PFSK-1 (cell line): Measurements from ENCODE around the gene SLC9A9.

ENCODE experiments used
- FOXP2 ChIP-seq: optimal IDR thresholded peaks from 2 replicates; pipeline ENCODE3; 2011; ENCODE audit warnings: borderline replicate concordance, control low read depth, inconsistent platforms; ENCODE audit not compliant: insufficient read depth; ENCODE audit errors: extremely low read length, extremely low read depth
- POLR2AphosphoS5 ChIP-seq: IDR thresholded peaks from 2 replicates; pipeline ENCODE4 v1.6.1; 2012; ENCODE audit warnings: low read depth, mild to moderate bottlenecking, control low read depth, low read length, moderate library complexity
- SIN3A ChIP-seq: IDR thresholded peaks from 2 replicates; pipeline ENCODE4 v1.6.1; 2012; ENCODE audit warnings: mild to moderate bottlenecking, low read length, moderate library complexity, borderline replicate concordance; ENCODE audit not compliant: insufficient read depth
- TAF1 ChIP-seq: IDR thresholded peaks from 2 replicates; pipeline ENCODE4 v1.6.1; 2012; ENCODE audit warnings: low read length, control low read depth, borderline replicate concordance; ENCODE audit not compliant: insufficient read depth
- TF ChIP-seq, protein P1 (sequence below), 2 experiments: IDR thresholded peaks; 2 replicates each; pipeline versions ENCODE4 v1.6.1 to v1.8.0; 2011 to 2012; ENCODE audit warnings: low read depth in 2 of 2, low read length in 2 of 2, control low read depth in 1 of 2, inconsistent platforms in 1 of 2, mild to moderate bottlenecking in 1 of 2, moderate library complexity in 1 of 2; ENCODE audit not compliant: insufficient read depth in 1 of 2

SLC9A9 gene

DNA sequence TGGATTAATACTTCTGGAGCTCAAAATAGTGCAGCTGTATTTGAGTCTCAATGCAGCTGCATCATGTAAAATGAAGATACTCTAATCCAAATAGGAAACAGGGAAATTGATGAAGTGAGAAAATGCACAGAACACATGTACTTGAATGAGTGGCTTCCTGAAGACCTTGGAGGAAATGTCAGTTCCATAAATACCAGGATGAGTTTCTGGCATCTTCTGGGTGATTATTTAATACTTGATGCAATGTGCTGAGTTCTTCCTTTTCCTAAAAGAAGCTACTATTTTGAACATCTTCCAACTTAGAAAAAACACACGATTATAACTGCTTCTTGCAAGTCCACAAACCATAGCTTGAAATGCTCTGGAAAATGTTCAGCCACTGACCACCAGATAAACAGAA lies 162.8 kb downstream of the SLC9A9 start:
- TF ChIP-seq, protein P1, sequence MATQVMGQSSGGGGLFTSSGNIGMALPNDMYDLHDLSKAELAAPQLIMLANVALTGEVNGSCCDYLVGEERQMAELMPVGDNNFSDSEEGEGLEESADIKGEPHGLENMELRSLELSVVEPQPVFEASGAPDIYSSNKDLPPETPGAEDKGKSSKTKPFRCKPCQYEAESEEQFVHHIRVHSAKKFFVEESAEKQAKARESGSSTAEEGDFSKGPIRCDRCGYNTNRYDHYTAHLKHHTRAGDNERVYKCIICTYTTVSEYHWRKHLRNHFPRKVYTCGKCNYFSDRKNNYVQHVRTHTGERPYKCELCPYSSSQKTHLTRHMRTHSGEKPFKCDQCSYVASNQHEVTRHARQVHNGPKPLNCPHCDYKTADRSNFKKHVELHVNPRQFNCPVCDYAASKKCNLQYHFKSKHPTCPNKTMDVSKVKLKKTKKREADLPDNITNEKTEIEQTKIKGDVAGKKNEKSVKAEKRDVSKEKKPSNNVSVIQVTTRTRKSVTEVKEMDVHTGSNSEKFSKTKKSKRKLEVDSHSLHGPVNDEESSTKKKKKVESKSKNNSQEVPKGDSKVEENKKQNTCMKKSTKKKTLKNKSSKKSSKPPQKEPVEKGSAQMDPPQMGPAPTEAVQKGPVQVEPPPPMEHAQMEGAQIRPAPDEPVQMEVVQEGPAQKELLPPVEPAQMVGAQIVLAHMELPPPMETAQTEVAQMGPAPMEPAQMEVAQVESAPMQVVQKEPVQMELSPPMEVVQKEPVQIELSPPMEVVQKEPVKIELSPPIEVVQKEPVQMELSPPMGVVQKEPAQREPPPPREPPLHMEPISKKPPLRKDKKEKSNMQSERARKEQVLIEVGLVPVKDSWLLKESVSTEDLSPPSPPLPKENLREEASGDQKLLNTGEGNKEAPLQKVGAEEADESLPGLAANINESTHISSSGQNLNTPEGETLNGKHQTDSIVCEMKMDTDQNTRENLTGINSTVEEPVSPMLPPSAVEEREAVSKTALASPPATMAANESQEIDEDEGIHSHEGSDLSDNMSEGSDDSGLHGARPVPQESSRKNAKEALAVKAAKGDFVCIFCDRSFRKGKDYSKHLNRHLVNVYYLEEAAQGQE (IDR thresholded peaks at IDR 0.05; ENCODE audit: insufficient read depth in 1 of 2, low read depth in 2 of 2, low read length in 2 of 2) = no peak
- TF ChIP-seq FOXP2 (no peak), POLR2AphosphoS5 (no peak), TAF1 (no peak), SIN3A (no peak)

DNA sequence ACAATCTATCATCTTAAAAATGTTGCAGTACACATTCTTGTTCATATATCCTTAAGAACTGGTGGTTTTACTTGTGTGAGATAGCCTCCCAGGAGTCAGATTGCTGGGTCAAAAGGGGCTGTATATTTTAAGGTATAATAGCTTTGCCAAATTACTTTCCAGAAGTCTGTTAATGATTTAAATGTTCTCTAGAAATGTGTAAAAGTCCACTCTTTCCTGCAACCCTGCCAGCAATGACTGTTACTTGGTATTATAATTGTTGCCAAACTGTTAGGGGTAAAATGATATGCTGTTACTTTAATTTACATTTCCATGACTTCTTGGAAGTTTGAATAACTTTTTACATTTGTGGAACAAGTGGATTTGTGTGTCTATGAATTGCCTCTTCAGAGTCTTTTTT lies 170.8 kb downstream of the SLC9A9 start:
- TF ChIP-seq TAF1 = no peak
- no peak for TF ChIP-seq FOXP2
- no peak for TF ChIP-seq POLR2AphosphoS5
- no peak for TF ChIP-seq SIN3A
- TF ChIP-seq, protein P1 (IDR thresholded peaks at IDR 0.05; ENCODE audit: insufficient read depth in 1 of 2, low read depth in 2 of 2, low read length in 2 of 2) = no peak

DNA sequence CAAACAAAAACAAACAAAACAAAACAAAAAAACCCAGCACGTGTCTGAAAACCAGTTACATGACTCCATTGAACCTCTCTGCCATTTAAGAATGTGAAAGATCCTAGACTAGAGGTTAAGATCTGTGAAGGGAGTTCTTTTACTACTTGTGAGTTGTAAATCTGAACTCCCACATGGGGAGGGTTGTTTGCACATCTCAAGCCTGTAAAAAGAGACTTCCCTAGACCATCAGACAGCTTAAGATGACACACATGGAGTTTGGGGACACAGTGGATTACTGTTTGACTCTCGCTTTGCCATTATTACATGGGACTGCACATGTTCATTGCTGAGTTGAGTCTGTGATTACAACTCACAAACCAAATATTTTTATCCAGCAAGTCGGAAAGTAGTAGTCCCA lies 171.5 kb downstream of the SLC9A9 start:
- TF ChIP-seq SIN3A (no peak), TAF1 (no peak), FOXP2 (no peak)
- TF ChIP-seq, protein P1 (IDR thresholded peaks at IDR 0.05; ENCODE audit: insufficient read depth in 1 of 2, low read depth in 2 of 2, low read length in 2 of 2) = no peak

DNA sequence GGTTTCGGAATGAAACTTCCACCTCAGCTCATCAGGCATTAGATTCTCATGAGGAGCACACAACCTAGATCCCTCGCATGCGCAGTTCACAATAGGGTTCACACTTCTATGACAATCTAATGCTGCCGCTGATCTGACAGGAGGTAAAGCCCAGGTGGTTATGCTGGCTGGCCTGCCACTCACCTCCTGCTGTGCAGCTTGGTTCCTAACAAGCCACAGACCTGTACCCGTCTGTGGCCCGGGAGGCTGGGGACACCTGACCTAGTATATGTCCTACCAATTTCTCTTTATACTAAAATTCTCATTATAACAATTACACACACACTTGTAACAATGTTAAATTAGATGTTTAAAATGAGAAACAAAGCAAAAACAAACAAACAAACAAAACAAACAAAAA lies 172.2 kb downstream of the SLC9A9 start:
- TF ChIP-seq, protein P1 (IDR thresholded peaks at IDR 0.05; ENCODE audit: insufficient read depth in 1 of 2, low read depth in 2 of 2, low read length in 2 of 2) = no peak
- TF ChIP-seq POLR2AphosphoS5 = no peak
- no peak for TF ChIP-seq TAF1
- no peak for TF ChIP-seq FOXP2
- no peak for TF ChIP-seq SIN3A

DNA sequence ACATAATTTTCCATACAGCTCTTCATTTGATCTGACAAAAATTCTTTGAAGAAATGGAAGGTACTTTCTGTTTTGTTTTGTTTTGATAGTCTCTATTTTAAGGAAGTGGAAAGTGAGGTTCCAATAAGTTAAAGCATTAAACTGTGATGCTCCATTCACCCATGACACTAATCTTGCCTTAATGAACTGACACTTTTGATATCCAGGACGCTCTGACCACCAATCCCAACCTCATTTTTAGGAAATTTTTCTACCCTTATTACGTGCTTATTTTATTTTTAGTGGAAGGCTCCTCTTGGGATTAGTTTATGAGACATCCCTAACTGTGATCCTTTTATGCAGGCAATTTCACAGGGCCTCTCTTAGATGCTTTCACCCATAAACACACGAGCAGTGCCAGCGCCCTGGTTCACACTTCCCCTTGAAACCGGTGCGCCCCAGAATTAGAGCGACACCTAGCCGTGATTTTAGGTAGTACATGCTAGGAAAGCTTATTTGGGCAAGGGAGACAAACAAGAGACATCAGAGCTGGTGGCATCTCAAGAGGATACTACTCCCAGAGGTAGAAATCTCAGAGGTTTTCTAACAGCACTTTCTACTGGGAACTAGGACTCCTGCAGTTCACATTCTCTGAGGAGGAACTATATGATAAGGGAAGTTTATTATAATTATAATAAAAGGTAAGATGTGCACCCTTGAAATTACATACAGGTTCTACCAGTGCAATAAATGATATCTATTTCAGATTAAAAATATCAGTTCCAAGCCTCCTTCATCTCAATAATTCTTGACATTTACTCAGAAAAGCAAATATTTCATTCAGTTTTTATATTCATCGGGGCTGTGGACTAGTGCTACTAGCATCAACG lies 173.9 kb downstream of the SLC9A9 start:
- TF ChIP-seq POLR2AphosphoS5 = no peak
- no peak for TF ChIP-seq FOXP2
- TF ChIP-seq, protein P1 (IDR thresholded peaks at IDR 0.05; ENCODE audit: insufficient read depth in 1 of 2, low read depth in 2 of 2, low read length in 2 of 2) = no peak
- no peak for TF ChIP-seq SIN3A
- TF ChIP-seq TAF1 = no peak
